Limb (tissue), 2 donors: ENCODE results near the gene HUNK.
"Not testable (repeated sequence)": the region's sequence is repeated elsewhere in the genome, so short reads cannot be mapped to it uniquely, and the experiment has no call there.

ENCODE experiments used
- DNase-seq, 2 donors: peaks; one replicate each; pipeline ENCODE4 v3.0.0-alpha.2; 2016; ENCODE audit errors: extremely low spot score in 2 of 2

The HUNK gene

DNA sequence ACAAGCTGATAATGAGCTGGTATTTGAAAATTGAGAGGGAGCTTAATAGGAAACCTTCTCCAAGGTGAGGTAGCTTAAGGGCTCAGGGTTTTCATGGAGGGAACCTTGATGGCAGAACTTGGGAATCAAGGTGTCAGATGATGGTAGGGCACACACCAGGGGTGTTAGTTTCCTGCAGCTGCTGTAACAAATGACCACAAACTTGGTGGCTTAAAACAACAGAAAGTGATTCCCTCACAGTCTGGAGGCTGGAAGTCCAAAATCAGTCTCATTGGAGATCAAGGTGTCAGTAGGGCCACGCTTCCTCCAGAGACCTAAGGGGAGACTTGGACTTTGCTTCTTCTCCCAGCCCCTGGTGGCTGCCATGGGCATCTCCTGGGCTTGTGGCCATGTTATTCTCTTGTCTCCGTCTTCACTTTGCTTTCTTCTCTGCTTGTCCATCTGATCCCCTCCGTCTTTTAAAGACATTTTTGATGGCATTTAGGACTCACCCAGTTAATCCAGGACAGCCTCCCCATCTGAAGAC, 45.5 kb downstream of the HUNK start:
- no peak for DNase-seq

DNA sequence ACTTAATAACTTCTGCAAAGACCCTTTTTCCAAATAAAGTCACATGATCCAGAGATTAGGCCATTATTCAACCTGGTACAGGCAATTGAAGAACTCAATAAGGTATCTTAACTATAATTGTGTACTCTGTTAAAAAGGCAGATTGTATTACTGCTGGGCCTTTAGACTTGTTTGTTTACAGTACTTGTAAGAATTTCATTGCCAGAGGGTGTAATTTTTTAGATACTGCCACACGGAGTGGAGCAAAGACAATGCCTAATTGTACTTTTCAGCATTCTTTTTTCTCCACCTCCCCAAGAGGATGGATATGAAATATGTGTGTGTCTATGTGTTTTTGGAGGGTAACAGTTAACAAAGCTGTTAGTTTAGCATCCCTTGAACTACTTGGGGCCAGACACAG, 47.5 kb downstream of the HUNK start:
- DNase-seq, result no peak

DNA sequence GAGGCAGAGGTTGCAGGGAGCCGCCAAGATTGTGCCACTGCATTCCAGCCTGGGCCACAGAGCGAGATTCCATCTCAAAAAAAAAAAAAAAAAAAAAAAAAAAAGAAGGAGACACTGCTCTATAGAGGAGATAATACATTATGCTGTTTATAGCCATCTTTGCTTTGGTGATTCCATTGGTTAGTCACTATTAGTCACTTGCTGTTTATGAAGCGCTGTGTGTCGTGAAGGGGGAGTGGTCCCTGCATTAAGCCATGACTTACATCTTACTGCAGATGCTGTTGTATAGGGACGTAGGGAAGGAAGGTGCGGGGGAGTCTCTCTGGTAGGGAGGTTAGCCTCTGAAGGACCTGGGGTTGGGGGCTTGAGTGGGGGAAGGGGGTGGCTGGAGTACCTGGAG, 48.3 kb downstream of the HUNK start:
- DNase-seq, result no peak

DNA sequence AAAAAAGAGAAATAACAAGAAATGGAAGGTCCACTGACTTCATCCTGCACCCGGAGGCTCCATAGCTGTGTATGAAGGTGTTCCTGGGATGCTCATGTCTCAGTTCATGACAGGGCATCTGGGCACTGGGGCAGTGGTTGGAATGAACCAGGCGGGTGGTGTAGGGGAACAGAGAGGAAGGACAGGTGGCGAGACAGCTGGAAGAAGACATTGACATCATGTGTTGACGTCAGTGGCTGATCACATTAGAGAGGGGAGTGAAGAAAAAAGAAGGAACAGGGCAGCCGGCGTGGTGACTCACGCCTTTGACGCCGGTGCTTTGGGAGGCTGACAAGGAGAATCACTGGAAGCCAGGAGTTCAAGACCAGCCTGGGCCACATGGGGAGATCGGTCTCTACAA, 50.1 kb downstream of the HUNK start:
- no peak for DNase-seq

DNA sequence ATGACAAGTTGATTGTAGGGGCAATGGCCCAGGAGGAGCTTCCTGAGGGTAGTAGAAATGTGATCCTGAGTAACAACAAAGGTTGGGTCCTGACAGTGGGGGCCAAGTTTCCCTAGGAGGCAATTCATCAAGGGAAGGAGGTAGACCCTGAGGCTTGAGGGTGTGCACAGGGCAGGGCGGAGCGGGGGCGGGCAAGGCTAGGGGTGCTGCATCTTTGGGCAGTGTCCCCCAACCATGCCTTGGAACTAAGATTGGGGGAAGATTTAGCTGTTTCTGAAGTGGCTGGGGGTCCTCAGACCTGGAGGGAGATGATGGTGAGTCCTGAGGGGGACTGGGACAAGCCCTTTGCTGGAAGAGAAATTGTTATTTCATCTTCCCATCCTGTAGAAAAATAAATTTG, 50.9 kb downstream of the HUNK start:
- no peak for DNase-seq

DNA sequence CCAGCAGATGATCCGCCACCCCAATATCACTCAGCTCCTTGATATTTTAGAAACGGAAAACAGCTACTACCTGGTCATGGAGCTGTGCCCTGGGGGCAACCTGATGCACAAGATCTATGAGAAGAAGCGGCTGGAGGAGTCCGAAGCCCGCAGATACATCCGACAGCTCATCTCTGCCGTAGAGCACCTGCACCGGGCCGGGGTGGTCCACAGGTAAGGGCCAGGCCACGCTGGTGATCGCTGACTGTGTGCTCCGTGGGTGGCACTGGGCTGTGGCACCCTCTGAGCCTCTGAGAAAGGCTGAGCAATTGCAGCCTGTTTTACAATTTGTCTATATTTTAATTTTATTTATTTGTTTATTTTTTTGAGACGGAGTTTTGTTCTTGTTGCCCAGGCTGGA, 51.7 kb downstream of the HUNK start:
- no peak for DNase-seq

DNA sequence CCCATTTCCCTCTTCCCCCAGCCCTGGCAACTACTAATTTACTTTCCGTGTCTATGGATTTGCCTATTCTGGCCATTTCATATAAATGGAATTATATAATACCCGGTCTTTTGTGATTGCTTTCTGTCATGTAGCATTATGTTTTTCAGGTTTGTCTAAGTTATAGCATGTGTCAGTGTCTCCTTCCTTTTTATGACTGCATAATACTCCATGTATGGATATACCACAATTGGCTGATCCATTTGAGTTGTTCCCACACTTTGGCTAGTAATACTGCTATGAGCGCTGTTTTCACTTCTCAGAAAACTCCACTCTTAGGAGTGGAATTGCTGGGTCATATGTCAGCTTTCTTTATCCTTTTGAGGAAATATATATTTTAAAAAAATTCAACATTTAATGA, 53.7 kb downstream of the HUNK start:
- no peak for DNase-seq

DNA sequence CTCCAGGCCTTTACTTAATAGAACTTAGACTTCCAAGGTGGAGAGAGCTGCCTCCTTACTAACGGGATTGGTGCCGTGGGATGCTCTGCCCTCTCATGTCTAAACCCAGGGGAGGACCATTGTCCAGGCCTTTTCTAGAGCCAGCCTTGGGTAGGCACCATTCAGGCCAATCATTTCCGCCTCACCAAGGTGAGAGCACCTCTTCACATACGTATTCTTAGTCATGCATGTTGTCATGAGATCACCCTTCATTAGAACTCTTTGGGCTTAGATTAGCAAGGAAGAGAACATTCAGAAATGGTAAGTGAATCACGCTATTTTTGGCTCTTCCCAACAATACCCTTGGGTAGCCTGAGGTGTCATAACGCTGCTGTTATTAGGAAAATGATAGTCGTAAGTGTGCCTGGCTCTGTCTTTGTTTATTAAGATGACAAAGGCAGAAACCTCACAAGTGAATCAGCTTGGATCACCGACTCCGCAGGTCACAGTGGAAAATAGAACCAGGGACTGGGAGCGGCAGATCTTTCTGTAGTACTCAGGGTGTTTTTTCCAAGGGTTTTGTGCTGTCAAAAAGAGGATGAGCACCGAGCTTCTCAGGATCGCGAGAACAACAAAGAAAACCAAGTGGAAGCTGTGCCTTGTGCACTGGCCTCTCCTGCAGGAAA, 55.0 kb downstream of the HUNK start:
- no peak for DNase-seq

DNA sequence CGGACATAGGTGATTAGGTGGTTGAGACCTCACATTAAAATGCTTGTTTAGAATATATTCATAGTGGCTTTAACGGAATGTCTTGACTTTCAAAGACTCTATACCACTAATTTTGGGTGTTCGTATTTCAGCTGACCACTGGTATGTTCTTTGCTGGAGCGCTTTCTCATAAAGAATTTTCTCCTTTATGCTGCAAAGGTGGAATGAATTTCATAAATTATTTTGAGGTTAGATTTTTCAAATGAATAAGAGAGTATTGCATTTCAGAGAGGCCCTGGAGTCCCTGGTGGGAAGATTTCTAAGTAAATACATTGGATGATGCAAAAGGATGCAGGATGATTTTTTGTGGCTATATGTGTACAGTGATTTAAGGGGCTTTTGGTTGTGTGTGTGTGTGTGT, 55.8 kb downstream of the HUNK start:
- no peak for DNase-seq

DNA sequence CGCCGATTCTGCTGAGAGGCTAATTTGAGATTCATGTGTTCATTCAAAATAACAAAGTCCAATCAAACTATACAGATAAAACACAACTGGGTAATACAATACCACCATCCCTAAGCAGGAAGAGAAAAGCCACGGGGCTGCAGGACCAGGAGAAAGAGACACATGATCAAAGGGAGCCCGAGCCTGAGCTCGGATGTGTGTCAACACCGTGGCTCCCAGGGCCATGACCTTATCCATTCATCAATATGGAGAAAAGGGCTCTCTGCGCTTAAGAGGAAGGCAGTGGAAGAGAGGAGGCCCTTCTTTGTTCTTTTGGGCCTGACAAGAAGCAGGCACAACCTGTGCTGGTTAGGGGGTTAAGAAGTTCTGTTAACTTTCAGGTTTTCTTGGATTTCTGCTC, 56.7 kb downstream of the HUNK start:
- DNase-seq, result no peak

DNA sequence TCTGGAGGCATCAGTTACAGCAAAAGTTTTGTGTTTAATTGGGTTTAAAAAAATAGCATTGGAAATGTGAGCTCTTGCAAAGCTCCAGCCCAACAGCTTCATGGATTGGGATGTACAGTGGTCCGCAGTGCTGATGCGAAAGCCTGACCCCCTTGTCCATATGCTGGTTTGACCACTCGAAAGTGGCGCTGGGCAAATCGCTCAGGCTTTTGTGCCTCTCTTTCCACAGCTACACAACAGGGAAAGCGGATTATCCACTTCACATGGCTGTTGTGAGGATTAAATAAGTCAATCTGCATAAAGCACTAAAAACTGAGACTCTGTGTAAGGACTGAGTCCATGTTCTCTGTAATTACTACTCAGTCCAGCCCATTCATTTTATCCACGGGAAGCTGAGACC, 57.2 kb downstream of the HUNK start:
- no peak for DNase-seq

DNA sequence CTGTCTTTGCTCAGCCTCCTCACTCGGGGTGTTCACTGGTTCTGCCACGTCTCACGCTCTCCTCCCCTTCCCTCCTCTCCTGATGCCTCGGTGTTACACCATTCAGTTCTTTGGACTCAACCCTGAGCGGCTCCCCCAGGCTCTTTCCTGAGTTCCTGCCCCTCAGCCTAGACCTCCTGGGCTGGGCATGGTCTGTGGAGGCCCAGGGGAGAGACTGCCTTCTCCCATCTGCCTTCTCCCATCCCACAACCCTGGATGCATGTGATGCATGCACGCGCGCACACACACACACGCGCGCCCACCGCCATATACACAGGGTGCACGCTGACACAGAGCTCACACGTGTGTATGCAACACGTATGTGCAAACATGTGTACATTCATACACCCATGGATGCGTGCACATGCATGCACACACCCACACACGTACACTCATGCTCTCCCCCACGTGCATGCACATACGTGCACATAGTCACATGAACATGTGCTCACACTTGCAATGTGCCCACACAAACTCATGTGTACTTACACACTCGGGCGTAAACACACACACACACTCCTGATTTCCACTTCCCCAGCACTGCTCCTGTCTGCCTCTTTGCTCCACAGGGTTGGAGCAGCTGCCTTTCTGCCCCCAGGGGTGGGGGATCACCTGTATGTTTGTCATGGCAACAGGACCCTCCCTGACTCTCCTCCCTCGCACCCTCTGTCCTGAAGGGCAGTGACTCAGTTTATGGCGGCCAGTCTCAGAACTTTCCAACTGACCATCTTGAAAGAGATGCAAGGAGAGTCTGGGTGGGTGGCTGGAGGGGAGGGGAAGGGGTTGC, 59.0 kb downstream of the HUNK start:
- no peak for DNase-seq

DNA sequence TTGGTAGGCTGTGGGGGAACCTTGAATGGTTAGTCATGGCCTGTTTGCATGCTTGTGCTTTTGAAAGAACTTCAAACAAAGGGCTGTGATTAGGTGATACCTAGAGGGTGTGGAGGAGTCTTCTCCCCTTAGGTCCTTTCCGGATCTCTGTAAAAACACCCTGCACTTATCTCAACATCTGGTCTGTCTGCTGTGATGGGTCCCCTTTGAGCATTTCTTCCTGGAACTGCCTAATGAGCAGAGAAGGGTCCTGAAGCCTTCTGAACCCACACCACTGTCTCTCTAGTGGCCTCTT, 59.6 kb downstream of the HUNK start:
- DNase-seq, result no peak

DNA sequence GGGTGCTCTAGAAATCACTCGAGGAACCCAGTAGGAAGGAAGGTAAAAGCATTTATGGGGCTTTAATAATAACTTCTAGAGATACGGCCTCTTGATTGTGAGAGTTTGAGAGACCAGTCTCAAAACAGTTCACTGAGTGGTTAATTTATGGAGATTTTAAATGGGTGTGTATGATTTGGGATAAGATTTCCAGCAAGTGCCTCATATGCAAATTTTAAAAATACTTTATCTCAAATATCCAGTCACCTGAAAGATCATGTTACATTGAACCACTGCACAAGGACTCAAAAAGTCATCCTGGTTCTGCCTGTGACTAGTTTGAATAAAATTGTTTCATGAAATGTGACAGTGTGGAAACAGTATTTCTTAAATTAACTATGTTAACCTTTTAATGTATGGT, 64.5 kb downstream of the HUNK start:
- DNase-seq, result no peak

DNA sequence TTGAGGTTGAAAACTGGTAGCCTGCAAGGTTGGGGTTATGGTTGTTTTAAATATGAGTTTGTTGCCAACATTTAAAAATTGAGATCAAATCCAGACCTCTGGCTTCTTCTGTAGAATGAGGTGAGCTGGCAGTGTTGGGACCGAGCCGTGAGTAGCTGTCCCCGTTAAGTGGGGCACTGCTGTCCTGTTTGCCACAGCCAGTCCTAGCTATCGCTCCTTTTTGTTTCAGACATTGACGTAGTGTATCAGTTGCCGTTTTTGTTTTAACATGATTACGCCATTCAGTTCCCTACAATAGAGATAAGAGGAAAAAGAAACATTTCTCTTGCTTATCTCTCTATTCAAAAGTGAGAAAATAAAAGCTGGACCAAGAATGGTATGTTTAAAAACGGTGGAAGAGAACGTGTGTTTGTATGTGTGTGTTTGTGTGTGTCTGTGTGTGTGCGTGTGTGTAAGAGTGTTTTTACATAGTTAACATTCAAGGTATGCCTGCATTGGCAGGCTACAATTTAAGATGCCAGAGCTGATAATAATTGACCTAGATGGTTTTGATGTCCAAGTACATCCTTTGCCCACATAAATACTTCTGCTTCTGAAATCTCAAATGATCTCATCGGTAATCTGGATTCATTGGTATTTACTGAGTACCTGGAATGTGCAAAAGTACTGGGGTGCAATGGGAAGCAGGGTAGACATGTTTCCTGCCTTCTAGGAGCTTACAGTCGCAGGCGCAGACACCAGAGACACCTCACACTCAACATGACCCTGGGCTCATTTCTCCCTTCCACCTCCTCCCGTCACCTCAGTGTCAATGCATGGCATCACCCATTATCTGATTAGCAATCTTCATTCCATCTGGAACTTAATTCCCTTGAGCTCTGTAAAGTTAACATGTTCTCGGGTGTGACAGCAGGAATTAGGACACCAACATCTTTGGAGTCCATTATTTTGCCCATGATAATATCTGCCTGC, 65.8 kb downstream of the HUNK start:
- no peak for DNase-seq

DNA sequence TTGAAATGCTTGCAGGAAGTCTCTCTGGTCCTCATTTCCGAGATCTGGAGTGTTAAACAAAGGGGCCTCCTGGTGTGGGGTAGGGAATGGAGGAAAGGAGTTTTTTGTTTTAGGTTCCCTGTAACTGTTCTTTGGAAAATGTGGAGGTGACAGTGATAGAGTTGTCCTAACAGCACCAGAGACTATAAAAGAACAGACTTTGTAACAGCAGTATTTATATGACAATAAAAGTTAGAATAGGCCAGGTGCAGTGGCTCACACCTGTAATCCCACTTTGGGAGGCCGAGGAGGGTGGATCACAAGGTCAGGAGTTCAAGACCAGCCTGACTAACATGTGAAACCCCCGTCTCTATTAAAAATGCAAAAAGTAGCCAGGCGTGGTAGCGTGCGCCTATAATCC, 68.9 kb downstream of the HUNK start:
- no peak for DNase-seq

DNA sequence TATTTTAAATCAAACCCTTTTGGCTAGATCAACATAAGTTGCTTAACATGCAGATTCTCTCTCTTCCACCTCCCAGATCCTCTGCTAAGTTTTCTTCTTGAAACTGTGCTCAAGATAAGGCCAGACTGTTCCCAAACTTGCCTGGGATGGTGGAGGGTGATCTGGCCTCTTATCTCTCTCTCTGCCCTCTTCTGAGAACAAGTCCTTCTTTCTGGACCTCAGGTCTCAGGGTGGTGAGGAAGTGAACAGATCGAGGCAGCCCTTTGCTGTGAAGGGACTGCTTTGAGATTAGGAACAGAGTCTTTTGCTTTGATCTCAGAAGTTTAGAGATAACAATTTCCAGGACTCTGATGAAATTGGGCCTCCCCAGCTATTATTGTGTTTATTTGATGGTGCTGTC, 70.7 kb downstream of the HUNK start:
- no peak for DNase-seq

DNA sequence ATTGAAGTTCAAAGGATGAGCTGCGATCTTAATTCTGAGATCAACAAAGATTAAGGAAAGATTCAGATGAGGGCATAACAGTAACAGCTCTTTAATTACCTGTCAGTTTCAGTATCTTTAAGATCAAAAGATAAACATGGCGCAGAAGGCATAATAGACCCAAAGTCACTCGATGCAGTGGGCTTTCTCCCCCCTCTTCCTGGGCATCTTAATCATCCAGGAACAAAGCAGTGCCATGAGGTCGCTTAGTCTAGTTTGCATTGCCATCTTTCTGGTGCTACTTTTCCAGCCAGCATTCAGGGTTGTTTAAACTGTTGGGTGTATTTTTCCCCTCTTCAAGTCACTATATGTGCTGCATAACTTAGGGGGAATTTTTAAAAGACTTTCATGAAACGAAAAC, 72.3 kb downstream of the HUNK start:
- DNase-seq, result no peak

DNA sequence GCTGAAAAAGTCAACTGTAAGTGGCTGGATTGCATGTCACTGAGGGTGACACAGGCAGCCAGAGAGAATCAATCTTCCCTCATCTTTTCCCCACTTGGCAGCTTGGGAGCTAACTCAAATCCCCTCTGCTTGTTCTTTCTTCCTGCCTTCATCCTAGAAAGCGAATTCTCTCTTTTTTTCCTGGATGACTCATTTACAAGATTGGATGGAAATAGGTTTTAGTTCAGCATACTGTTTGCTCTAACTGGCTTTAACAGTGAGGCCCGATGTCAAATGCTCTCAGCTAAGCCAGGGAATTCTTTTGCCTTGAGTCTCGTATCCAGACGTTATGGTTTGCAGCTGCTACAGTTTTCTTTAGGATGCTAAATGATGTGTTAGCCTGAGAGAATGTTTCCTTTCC, 72.7 kb downstream of the HUNK start:
- DNase-seq, result peak in 1 of 2 donors; percentile 89

DNA sequence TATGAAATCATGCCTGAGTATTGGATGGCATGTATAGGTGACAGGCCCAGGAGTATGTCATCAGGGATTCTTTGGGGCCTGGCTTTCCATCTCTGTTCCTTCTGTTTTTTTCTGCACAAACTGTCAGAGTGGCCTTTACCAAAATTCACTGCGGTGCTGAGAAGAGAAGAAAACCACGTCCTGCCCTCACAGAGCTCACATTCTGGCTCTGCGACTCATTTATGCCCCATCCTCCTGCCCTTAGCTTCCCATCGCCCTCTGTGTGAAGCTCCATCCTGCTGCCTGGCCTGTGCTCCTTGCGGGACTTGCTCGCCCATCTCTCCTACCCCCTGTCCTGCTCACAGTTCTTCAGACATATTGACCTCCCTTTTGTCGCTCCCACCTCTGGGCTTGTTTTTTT, 73.4 kb downstream of the HUNK start:
- no peak for DNase-seq

DNA sequence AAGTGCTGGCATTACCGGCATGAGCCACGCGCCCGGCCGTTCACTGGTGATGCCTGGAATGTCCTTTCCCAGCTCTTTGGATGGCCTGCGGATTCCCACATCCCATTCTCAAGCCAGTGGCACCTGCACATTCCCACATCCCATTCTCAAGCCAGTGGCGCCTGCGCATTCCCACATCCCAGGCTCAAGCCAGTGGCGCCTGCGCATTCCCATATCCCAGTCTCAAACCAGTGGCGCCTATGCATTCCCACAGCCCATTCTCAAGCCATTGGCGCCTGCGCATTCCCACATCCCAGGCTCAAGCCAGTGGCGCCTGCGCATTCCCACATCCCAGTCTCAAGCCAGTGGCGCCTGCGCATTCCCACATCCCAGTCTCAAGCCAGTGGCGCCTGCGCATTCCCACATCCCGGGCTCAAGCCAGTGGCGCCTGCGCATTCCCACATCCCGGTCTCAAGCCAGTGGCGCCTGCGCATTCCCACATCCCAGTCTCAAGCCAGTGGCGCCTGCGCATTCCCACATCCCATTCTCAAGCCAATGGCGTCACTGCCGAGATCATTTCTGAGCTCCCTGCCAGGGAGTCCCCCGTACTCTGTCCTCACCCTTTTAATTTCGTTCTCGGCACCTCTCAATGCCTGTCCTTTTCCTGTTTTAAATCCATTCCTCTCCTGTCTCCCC, 74.2 kb downstream of the HUNK start:
- not testable (repeated sequence) for DNase-seq

DNA sequence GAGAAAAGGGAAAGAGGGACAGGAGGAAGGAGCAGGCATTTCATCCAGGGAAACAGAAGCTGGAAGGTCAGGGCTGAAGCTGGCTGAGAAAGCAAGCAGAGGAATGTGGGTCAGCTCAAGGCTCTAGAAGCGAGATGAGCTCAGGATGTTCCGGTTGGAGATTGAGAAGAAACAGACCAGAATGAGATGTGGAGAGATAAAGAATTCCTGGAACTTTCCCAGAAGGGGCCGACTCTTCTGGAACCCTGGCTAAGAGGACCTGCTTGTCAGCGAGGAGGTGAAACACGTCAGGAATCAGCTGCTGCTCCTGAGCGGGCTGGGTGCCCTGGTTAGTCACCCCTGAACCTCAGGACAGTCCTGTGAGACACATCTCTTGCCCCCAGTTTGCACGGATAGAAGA, 75.9 kb downstream of the HUNK start:
- DNase-seq, result no peak
